ENCODE data around the gene ZSCAN9. TPM values are rescaled to one million over a fixed set of nuclear protein-coding genes. Genes with fewer than 3 reads are reported as not detected.

The ZSCAN9 gene
- total and polyA plus RNA-seq, 2 of the 8 experiments (the other 6 are each of a cell fraction or from before 2014, with no cell fraction given) = 10.8 to 13.6 TPM

DNA sequence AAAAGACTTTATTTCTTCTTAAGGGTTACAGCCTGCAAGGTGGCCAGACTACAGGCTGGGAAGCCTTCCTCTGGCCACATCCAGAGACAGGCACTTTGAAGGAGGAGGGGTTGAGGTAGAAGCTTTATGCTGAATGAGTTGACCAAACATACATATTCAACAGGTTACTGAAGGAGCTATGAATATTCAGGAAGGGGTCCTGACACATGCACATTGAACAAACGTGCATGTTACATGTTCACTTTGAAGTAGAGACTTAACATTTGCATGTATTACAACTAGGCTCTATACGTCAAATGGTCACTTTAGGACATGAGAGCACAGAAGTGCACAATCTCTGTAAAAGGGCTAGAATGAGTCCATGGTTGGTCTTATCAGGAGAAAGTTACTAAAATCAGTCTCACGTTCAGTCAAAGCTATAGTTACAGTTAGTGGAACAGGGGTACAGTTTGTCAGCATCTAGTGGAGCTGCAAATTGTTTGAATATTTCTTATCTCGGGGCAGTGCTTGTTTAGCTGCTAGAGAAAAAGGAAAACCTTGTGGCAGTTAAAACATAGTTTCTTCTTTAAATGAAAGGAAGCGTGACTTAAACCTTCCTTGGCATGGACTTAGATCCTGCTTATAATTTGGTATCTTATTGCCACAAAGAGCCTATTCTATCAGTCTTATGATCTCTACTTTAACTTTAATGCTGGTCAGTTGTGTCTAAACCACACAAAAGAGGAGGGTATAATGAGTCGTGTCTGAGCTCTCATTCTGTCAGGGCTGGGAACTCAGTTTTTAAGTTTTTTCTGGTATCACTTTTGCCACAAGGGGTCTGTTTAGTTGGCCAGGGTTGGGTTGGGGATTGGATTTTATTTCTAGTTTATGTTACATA lies 4.6 kb upstream of the ZSCAN9 start:
- ChIA-PET CTCF (ENCODE audit: partially characterized antibody) (interaction anchor here (0.6 to 0.7 kb wide), 5 partner anchors 54 to 1482 kb away, joined by 3 to 4 read pairs (median 3); no protein-coding TSS in a partner anchor), POLR2A (ENCODE audit: partially characterized antibody) (interaction anchor here (0.6 to 2.6 kb wide), 8 partner anchors 9 to 103 kb away, joined by 3 to 6 read pairs (median 4); partner anchors contain the start of gene ZSCAN16)
- peaks cover under 1% of the 10 kb centered on the region for H3K23me2 ChIP-seq (ENCODE audit: low read depth, low read length)
- H3K9ac ChIP-seq (replicated peaks in 1 of 4; ENCODE audit: extremely low read depth in 1 of 4, low read depth in 3 of 4, low read length in 3 of 4) = no peak overlapping the region
- H3K18ac ChIP-seq (ENCODE audit: extremely low read depth, low read length) = no peak overlapping the region
- H3K79me1 ChIP-seq (ENCODE audit: low read depth, low read length) = no peaks in the 10 kb centered on the region; the same call in 1 of the 2 replicates
- no peak overlapping the region for H3K4ac ChIP-seq (replicated peaks; ENCODE audit: insufficient read length, low read depth, low read length)
- no peak overlapping the region for H2BK12ac ChIP-seq (ENCODE audit: low read depth, low read length)
- no peak for TF ChIP-seq SP2 (IDR thresholded peaks at IDR 0.05; ENCODE audit: low read length)
- TF ChIP-seq RNF2 (IDR thresholded peaks at IDR 0.05; ENCODE audit: borderline replicate concordance, low read depth, low read length, missing control alignments, poor library complexity, severe bottlenecking) = no peak
- H4K20me1 ChIP-seq (replicated peaks in 1 of 2; ENCODE audit: control insufficient read depth in 1 of 2, insufficient read depth in 2 of 2, low read length in 2 of 2) = no peaks in the 10 kb centered on the region
- DNase-seq (ENCODE audit: low read depth in 1 of 2, low spot score in 2 of 2) (no peak), FAIRE-seq (no peak)
- no peak overlapping the region for H3K14ac ChIP-seq (ENCODE audit: insufficient read length)
- H3K36me3 ChIP-seq (ENCODE audit: control insufficient read depth in 2 of 4, insufficient read depth in 4 of 4, low read length in 3 of 4) = no peaks in the 10 kb centered on the region
- H3K4me1 ChIP-seq (replicated peaks in 1 of 4; ENCODE audit: control insufficient read depth in 3 of 4, insufficient read depth in 4 of 4, low read length in 3 of 4) = peaks cover 0 to 4% (median 0%) of the 10 kb centered on the region in 4 experiments; a peak in 3 of 7 replicates
- no peak overlapping the region for H4K8ac ChIP-seq (ENCODE audit: extremely low read depth, insufficient read depth, low read length)
- peaks cover 6 to 42% (median 28%) of the 10 kb centered on the region in 4 experiments for H3K27me3 ChIP-seq (replicated peaks in 1 of 4; ENCODE audit: control insufficient read depth in 3 of 4, extremely low read depth in 1 of 4, insufficient read depth in 3 of 4, low read length in 3 of 4)
- H3K9me3 ChIP-seq (ENCODE audit: insufficient read depth in 2 of 2, low read depth in 1 of 2, low read length in 1 of 2) = no peaks in the 10 kb centered on the region
- H2BK20ac ChIP-seq (ENCODE audit: low read length) = no peak overlapping the region
- H2BK15ac ChIP-seq (ENCODE audit: low read length) = no peak overlapping the region
- no peak overlapping the region for H2BK5ac ChIP-seq (ENCODE audit: low read depth, low read length)
- 0 out of 4 replicates have a peak, but pooled peaks cover 0 to under 1% of the 10 kb centered on the region in 2 experiments for H3K79me2 ChIP-seq (ENCODE audit: control insufficient read depth in 1 of 2, insufficient read depth in 2 of 2, low read length in 2 of 2)
- no peak overlapping the region for H3K56ac ChIP-seq (replicated peaks; ENCODE audit: insufficient read length, low read depth, low read length)
- WGBS, 2 experiments (ENCODE audit: extremely low coverage in 1 of 2, insufficient coverage in 1 of 2, insufficient read length in 1 of 2, insufficient replicate concordance in 2 of 2, low coverage in 1 of 2, low lambda C conversion rate in 2 of 2, missing lambda C conversion rate in 1 of 2) = 68% methylated on average over 6 of the region's 6 CpGs; no CpG with 5 or more reads in 1 of the 2 experiments
- H2AFZ ChIP-seq (ENCODE audit: low read length) = no peak overlapping the region
- H3K27ac ChIP-seq (ENCODE audit: low read depth, low read length) = no peak overlapping the region
- H3K4me2 ChIP-seq (ENCODE audit: insufficient read depth in 1 of 2, low read depth in 2 of 2, low read length in 2 of 2) = no peak overlapping the region
- H2BK120ac ChIP-seq (replicated peaks; ENCODE audit: low read depth, low read length) = no peak overlapping the region
- no peak overlapping the region for H3K23ac ChIP-seq (ENCODE audit: insufficient read length)
- no peak overlapping the region for H4K91ac ChIP-seq (replicated peaks; ENCODE audit: insufficient read length, low read length)
- no peak overlapping the region for H4K5ac ChIP-seq (ENCODE audit: insufficient read length, low read depth, low read length)
- no peak overlapping the region for H3K4me3 ChIP-seq (ENCODE audit: extremely low read depth in 1 of 4, insufficient read depth in 2 of 4, low read depth in 3 of 4, low read length in 4 of 4)
- H2AK5ac ChIP-seq (ENCODE audit: low read depth, low read length) = no peak overlapping the region

Measured in H1 (cell line).